H1 (cell line): ENCODE results near the gene SMIM24. TPM values are rescaled to one million over a fixed set of nuclear protein-coding genes. Genes with fewer than 3 reads are reported as not detected.

Experiments
- ASH2L ChIP-seq: fragments of 200-600, 300-600 bp; sonication (generic); IDR thresholded peaks from one replicate; pipeline ENCODE4 v1.7.1; 2017; ENCODE audit warnings: low read length
- CEBPB ChIP-seq: IDR thresholded peaks from 2 replicates; pipeline ENCODE4 v1.6.1; 2012; ENCODE audit warnings: low read depth, low read length
- CHD7 ChIP-seq: fragments of 300-600 bp; sonication (generic); IDR thresholded peaks from 2 replicates; pipeline ENCODE4 v1.7.1; 2012; ENCODE audit warnings: low read length, moderate library complexity, mild to moderate bottlenecking, inconsistent platforms; ENCODE audit not compliant: insufficient replicate concordance
- POLR2AphosphoS5 ChIP-seq: IDR thresholded peaks from 2 replicates; pipeline ENCODE4 v1.6.1; 2011; ENCODE audit warnings: low read depth, low read length
- SIRT6 ChIP-seq: IDR thresholded peaks from one replicate; pipeline ENCODE4 v1.7.1; 2012; ENCODE audit warnings: low read length, inconsistent platforms
- SIX5 ChIP-seq: IDR thresholded peaks from 2 replicates; pipeline ENCODE4 v1.6.1; 2011; ENCODE audit warnings: mild to moderate bottlenecking, low read depth, low read length
- SP1 ChIP-seq: IDR thresholded peaks from 2 replicates; pipeline ENCODE4 v1.6.1; 2011; ENCODE audit warnings: low read depth, low read length
- TAF7 ChIP-seq: optimal IDR thresholded peaks from 2 replicates; pipeline ENCODE3; 2011; ENCODE audit warnings: low read depth, mild to moderate bottlenecking, inconsistent platforms, low read length, moderate library complexity, borderline replicate concordance
- TCF12 ChIP-seq: IDR thresholded peaks from 2 replicates; pipeline ENCODE4 v1.6.1; 2011; ENCODE audit warnings: low read depth, mild to moderate bottlenecking, low read length
- ZNF274 ChIP-seq: IDR thresholded peaks from 2 replicates; pipeline ENCODE4 v1.7.0; 2012; ENCODE audit warnings: low read length, borderline replicate concordance; ENCODE audit errors: extremely low read depth
- polyA plus RNA-seq, 7 experiments: library from polyadenylated mRNA; depleted of rRNA in 3 of 7; stranded (reverse) in 5 of 7; unstranded in 2 of 7; fragments of >200 nt in 5 of 7; fragments of 200-250 nt in 2 of 7; gene quantifications; 1 replicate in 5 of 7; 2 replicates in 1 of 7; 4 replicates in 1 of 7; pipeline versions ENCODE4 v1.2.1 to v1.2.3, GENCODE V29; 2011 to 2013; ENCODE audit warnings: missing spikeins in 2 of 7, mixed read lengths in 2 of 7
- total RNA-seq: library from RNA; stranded (reverse); fragmentation: NEBNext Ultra II Directional; extraction: Animal tissue kit (Norgen Biotek cat#: 25700); gene quantifications from 2 replicates; pipeline ENCODE4 v1.2.1, GENCODE V29; 2021

SMIM24 gene
- total and polyA plus RNA-seq, 2 of the 8 experiments (the other 6 are each of a cell fraction or from before 2014, with no cell fraction given), result 3.8 to 4.5 TPM

- TF ChIP-seq CHD7 (no peak), ASH2L (peak; percentile 89), SP1 (peak; percentile 79; the same call in 1 of the 2 replicates), ZNF274 (no peak), TAF7 (peak; percentile 96), POLR2AphosphoS5 (peak; percentile 89), SIRT6 (no peak), SIX5 (peak; percentile 62), CEBPB (no peak), TCF12 (no peak)
These were observed 20.2 kb upstream of the SMIM24 start, which contains the start of gene DOHH (continued) for GRCh38 chr19:3500429-3501101.
